ENCODE measurements around the gene WDR86.

- TF ChIP-seq CTCF (conservative IDR thresholded peaks at IDR 0.05) (no peak), ZFX (IDR thresholded peaks at IDR 0.05) (no peak)
Observed at GRCh38 chr7:151367284-151367683, 42.6 kb downstream of the WDR86 start.
